GM12878 (cell line): ENCODE data around the gene TEX54. TPM values are rescaled to one million over a fixed set of nuclear protein-coding genes. Genes with fewer than 3 reads are reported as not detected.

ENCODE experiments used
- ATAC-seq: fragments of 200-7000 bp; cut with Tn5 transposase; 3 replicates; pipeline ENCODE4 v1.9.1; 2020; ENCODE audit warnings: mild to moderate bottlenecking, moderate library complexity
- BruUV-seq: library from RNA; stranded (reverse); fragments of 400-500 nt; replicated peaks from 2 replicates; lab custom pipeline; 2021; lab: Mats Ljungman, UMichigan
- CTCF ChIA-PET: fragments of 300-600 bp; sonication (Branson Sonifier 250); formaldehyde crosslinking; extraction: SDS; loops from one replicate; lab custom pipeline; 2021; ENCODE audit warnings: inconsistent platforms; lab: Yijun Ruan, JAX
- POLR2A ChIA-PET: fragments of 350-600 bp; formaldehyde crosslinking; extraction: SDS; loops from one replicate; lab custom pipeline; 2021; ENCODE audit warnings: inconsistent platforms; lab: Charles Lee
- RAD21 ChIA-PET: fragments of 300-600 bp; sonication (Branson Sonifier 250); formaldehyde crosslinking; loops from one replicate; lab custom pipeline; 2023; ENCODE audit warnings: antibody characterized with exemption; ENCODE audit not compliant: unreplicated experiment; lab: Charles Lee
- SMC1A ChIA-PET: fragments of 300-600 bp; sonication (Branson Sonifier 250); formaldehyde crosslinking; loops from one replicate; lab custom pipeline; 2023; ENCODE audit not compliant: unreplicated experiment, uncharacterized antibody; lab: Charles Lee
- DNase-seq: peaks from one replicate; pipeline ENCODE4 v3.0.0-alpha.2; 2011; ENCODE audit warnings: low read depth, low spot score
- FAIRE-seq: peaks from 3 replicates; lab custom pipeline; 2011; peaks lifted over from hg19 to GRCh38; lab: Jason Lieb, UNC
- H2AFZ ChIP-seq: 2 replicates; pipeline ENCODE4 v1.6.0; 2011; ENCODE audit warnings: low read depth, low read length, control low read depth; ENCODE audit not compliant: control insufficient read depth
- H3K27ac ChIP-seq: 2 replicates; pipeline ENCODE4 v1.5.1; 2011; ENCODE audit warnings: control low read depth; ENCODE audit not compliant: control insufficient read depth, insufficient read depth
- H3K27me3 ChIP-seq, 2 experiments: replicated peaks in 1 of 2; 2 replicates each; pipeline versions ENCODE4 v1.6.0 to v1.6.1; 2011; ENCODE audit warnings: low read length in 1 of 2; ENCODE audit not compliant: control insufficient read depth in 2 of 2, insufficient read depth in 2 of 2
- H3K36me3 ChIP-seq, 2 experiments: 2 replicates each; pipeline ENCODE4 v1.5.1; 2011; ENCODE audit warnings: low read length in 1 of 2; ENCODE audit not compliant: control insufficient read depth in 2 of 2, insufficient read depth in 2 of 2
- H3K4me1 ChIP-seq: 2 replicates; pipeline ENCODE4 v1.6.1; 2011; ENCODE audit warnings: mild to moderate bottlenecking, low read length, moderate library complexity, mixed read lengths; ENCODE audit not compliant: control insufficient read depth, insufficient read depth
- H3K4me2 ChIP-seq: 2 replicates; pipeline ENCODE4 v1.6.0; 2011; ENCODE audit warnings: control low read depth; ENCODE audit not compliant: control insufficient read depth, insufficient read depth
- H3K4me3 ChIP-seq: fragments of 200-600 bp; sonication (generic); 2 replicates; pipeline ENCODE4 v1.5.1; 2016
- H3K79me2 ChIP-seq: 2 replicates; pipeline ENCODE4 v1.6.0; 2011; ENCODE audit warnings: low read length; ENCODE audit not compliant: control insufficient read depth, insufficient read depth
- H3K9ac ChIP-seq: 2 replicates; pipeline ENCODE4 v1.8.0; 2011; ENCODE audit warnings: low read length, control low read depth, mixed read lengths; ENCODE audit not compliant: control insufficient read depth, insufficient read depth
- H3K9me3 ChIP-seq: replicated peaks from 3 replicates; pipeline ENCODE4 v1.5.1; 2011; ENCODE audit warnings: mild to moderate bottlenecking, low read length; ENCODE audit not compliant: control insufficient read depth, insufficient read depth
- H4K20me1 ChIP-seq: 2 replicates; pipeline ENCODE4 v1.6.0; 2011; ENCODE audit not compliant: control insufficient read depth, insufficient read depth
- ATF7 ChIP-seq: fragments of 450-650 bp; IDR thresholded peaks from 2 replicates; pipeline ENCODE4 v1.6.1; 2016; ENCODE audit warnings: low read depth, mild to moderate bottlenecking
- BACH1 ChIP-seq: fragments of 450-650 bp; IDR thresholded peaks from 2 replicates; pipeline ENCODE4 v1.6.1; 2017; ENCODE audit warnings: mild to moderate bottlenecking, borderline replicate concordance
- CREB1 ChIP-seq: IDR thresholded peaks from 2 replicates; pipeline ENCODE4 v1.6.1; 2012; ENCODE audit warnings: low read depth, mild to moderate bottlenecking, inconsistent platforms
- CREM ChIP-seq: IDR thresholded peaks from 2 replicates; pipeline ENCODE4 v1.6.1; 2014; ENCODE audit warnings: antibody characterized with exemption, low read depth
- DPF2 ChIP-seq: fragments of 450-650 bp; IDR thresholded peaks from 2 replicates; pipeline ENCODE4 v1.6.1; 2017; ENCODE audit warnings: mild to moderate bottlenecking
- ESRRA ChIP-seq: IDR thresholded peaks from 2 replicates; pipeline ENCODE4 v1.6.1; 2012; ENCODE audit warnings: mild to moderate bottlenecking, low read length, improper control_type of control experiment
- GABPA ChIP-seq: IDR thresholded peaks from 2 replicates; pipeline ENCODE4 v1.6.1; 2014; ENCODE audit warnings: antibody characterized with exemption, low read depth, mild to moderate bottlenecking, inconsistent platforms
- HCFC1 ChIP-seq: fragments of 150-350 bp; IDR thresholded peaks from 2 replicates; pipeline ENCODE4 v1.6.1; 2014; ENCODE audit warnings: low read length
- HDAC2 ChIP-seq: fragments of 200-600 bp; sonication (generic); IDR thresholded peaks from 2 replicates; pipeline ENCODE4 v1.6.1; 2017
- MTA2 ChIP-seq: fragments of 450-650 bp; IDR thresholded peaks from 2 replicates; pipeline ENCODE4 v1.6.1; 2016; ENCODE audit warnings: low read depth, mild to moderate bottlenecking, moderate library complexity
- NRF1 ChIP-seq: conservative IDR thresholded peaks from 2 replicates; pipeline ENCODE4 v1.6.1; 2011; ENCODE audit warnings: mild to moderate bottlenecking, low read depth, low read length, improper control_type of control experiment
- RAD51 ChIP-seq: fragments of 450-650 bp; IDR thresholded peaks from 2 replicates; pipeline ENCODE4 v1.6.1; 2016; ENCODE audit warnings: moderate library complexity, mild to moderate bottlenecking, inconsistent platforms
- RCOR1 ChIP-seq: conservative IDR thresholded peaks from 2 replicates; pipeline ENCODE4 v1.6.1; 2012; ENCODE audit warnings: low read depth, low read length, improper control_type of control experiment
- TBL1XR1 ChIP-seq: IDR thresholded peaks from 2 replicates; pipeline ENCODE4 v1.6.1; 2012; ENCODE audit warnings: low read depth, low read length, improper control_type of control experiment
- TCF3 ChIP-seq: IDR thresholded peaks from 2 replicates; pipeline ENCODE4 v1.6.1; 2012; ENCODE audit warnings: low read depth, mild to moderate bottlenecking, low read length, borderline replicate concordance; ENCODE audit not compliant: insufficient read depth
- ZNF207 ChIP-seq: fragments of 450-650 bp; IDR thresholded peaks from 2 replicates; pipeline ENCODE4 v1.6.1; 2014; ENCODE audit warnings: antibody characterized with exemption, mild to moderate bottlenecking, borderline replicate concordance
- ZZZ3 ChIP-seq: IDR thresholded peaks from 2 replicates; pipeline ENCODE4 v1.6.1; 2011; ENCODE audit warnings: low read depth; ENCODE audit not compliant: control insufficient read depth, insufficient read length
- WGBS: methylation state at CpG from one replicate; pipeline ENCODE4 v1.1.6; 2016; ENCODE audit warnings: low lambda C conversion rate; ENCODE audit not compliant: insufficient replicate concordance, insufficient coverage; ENCODE audit errors: missing lambda C conversion rate; 5-methylcytosine and 5-hydroxymethylcytosine counted together
- in situ Hi-C: fragments of 300-500 bp; cut with MboI; formaldehyde crosslinking; loops from 9 replicates; pipeline ENCODE4 v1.14.3; 2018; ENCODE audit warnings: mixed read lengths
- intact Hi-C: fragments of 100-400 bp; cut with micrococcal nuclease; formaldehyde crosslinking; loops from one replicate; pipeline ENCODE4 v1.14.2; 2022; ENCODE audit not compliant: unreplicated experiment
- polyA plus RNA-seq, 11 experiments: library from polyadenylated mRNA; depleted of rRNA in 4 of 11; unstranded in 6 of 11; stranded (reverse) in 5 of 11; fragments of >200 nt; fragmentation: Nextera tagmentation in 4 of 11; fragmentation: Illumina TruSeq in 1 of 11; extraction: Ambion mirVana in 4 of 11; extraction: Trizol in 1 of 11; gene quantifications; 1 replicate in 1 of 11; 2 replicates in 10 of 11; pipeline versions ENCODE4 v1.2.1 to v1.2.3, GENCODE V29; 2011 to 2016; ENCODE audit warnings: inconsistent platforms in 2 of 11, missing spikeins in 2 of 11, low read depth in 1 of 11
- total RNA-seq, 4 experiments: library from RNA; depleted of rRNA in 3 of 4; stranded (reverse); fragments of >200 nt in 3 of 4; fragmentation: Illumina TruSeq in 1 of 4; extraction: Trizol in 1 of 4; gene quantifications; 2 replicates each; pipeline versions ENCODE4 v1.2.1 to v1.2.3, GENCODE V29; 2013 to 2021
- TF ChIP-seq, protein P1 (sequence below): fragments of 450-650 bp; IDR thresholded peaks from 2 replicates; pipeline ENCODE4 v1.6.1; 2018; ENCODE audit warnings: borderline replicate concordance, mild to moderate bottlenecking; ENCODE audit not compliant: partially characterized antibody
- TF ChIP-seq, protein P2 (sequence below): fragments of 450-650 bp; IDR thresholded peaks from 2 replicates; pipeline ENCODE4 v1.6.1; 2017; ENCODE audit warnings: mild to moderate bottlenecking, moderate library complexity

TEX54 gene
- total and polyA plus RNA-seq, 10 of the 15 experiments (the other 5 are each of a cell fraction or from before 2014, with no cell fraction given): 0.38 to 0.68 (median 0.51) TPM; not detected in 7

DNA sequence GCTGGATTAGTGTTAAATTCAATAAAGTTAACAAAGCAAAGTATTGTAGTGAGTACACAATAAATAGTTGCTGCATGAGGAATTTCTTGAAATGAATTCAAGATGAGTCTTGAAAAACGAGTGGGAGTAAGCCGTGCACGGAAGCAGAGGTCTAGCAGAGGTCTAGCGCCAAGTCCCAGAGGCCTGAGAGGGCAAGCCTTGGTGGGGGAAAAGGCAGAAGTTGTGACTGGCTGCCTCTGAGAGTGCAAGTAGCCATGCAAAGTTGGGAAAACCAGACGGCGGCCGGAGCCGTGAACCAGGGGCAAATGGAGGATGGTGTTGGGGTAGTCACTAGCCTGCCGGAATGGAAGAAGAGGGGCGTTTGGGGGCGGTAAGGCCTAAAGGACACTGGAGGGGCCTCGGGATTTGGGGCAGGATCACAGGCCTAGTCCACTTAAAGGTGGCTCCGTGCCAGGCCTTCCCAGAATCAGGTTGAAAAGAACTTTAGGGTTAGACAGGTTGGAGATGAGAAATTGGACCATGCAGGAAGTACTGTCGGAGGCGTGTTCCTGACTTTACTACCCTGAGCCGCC is 47.7 kb upstream of the TEX54 start:
- Histone ChIP-seq H3K27ac (peak overlapping the region; percentile 95), H2AFZ (peak overlapping the region; percentile 45), H3K4me1 (peaks cover 15% of the 10 kb centered on the region), H3K36me3 (peaks cover 18 to 23% of the 10 kb centered on the region in 2 experiments), H3K79me2 (peaks cover 47% of the 10 kb centered on the region), H3K4me3 (peak overlapping the region; percentile 91), H3K4me2 (peak overlapping the region; percentile 78), H3K9ac (peak overlapping the region; percentile 96; the same call in 1 of the 2 replicates), H4K20me1 (no peaks in the 10 kb centered on the region), H3K9me3 (no peaks in the 10 kb centered on the region), H3K27me3 (no peaks in the 10 kb centered on the region)
- ChIA-PET POLR2A (interaction anchor here (0.5 to 4.4 kb wide), 7 partner anchors 25 to 378 kb away, joined by 3 to 41 read pairs (median 6); partner anchors contain the start of genes HNRNPUL2, POLR2G, TAF6L and TMEM179B), CTCF (interaction anchor here (0.5 to 5.7 kb wide), 11 partner anchors 10 to 289 kb away, joined by 3 to 38 read pairs (median 3); partner anchors contain the start of genes TMEM179B and TUT1), RAD21 (interaction anchor here (0.7 to 2.8 kb wide), 7 partner anchors 17 to 289 kb away, joined by 3 to 18 read pairs (median 6); partner anchors contain the start of genes C11orf98, CSKMT, TUT1 and ZBTB3), SMC1A (interaction anchor here (0.8 to 2.0 kb wide), 5 partner anchors 18 to 153 kb away, joined by 3 to 8 read pairs (median 3); partner anchors contain the start of genes HNRNPUL2 and TTC9C)
- 1% methylated on average over 16 of the region's 16 CpGs for WGBS
- intact Hi-C loops: loop anchor here (2.0 to 5.0 kb wide), 2 partner anchors 40 to 93 kb away; partner anchors contain the start of gene TMEM179B
- peak; percentile 41 for ATAC-seq
- in situ Hi-C loops: no loop called here
- DNase-seq: no peak
- peak; percentile 65 for FAIRE-seq
- BruUV-seq: no TSS peak
- no peak for TF ChIP-seq NRF1
- no peak for TF ChIP-seq TBL1XR1
- 0 out of 2 replicates have a peak, but pooled peaks have one; percentile 7 for TF ChIP-seq BACH1
- TF ChIP-seq CREM: no peak
- TF ChIP-seq DPF2: no peak
- no peak for TF ChIP-seq GABPA
- no peak for TF ChIP-seq HDAC2
- TF ChIP-seq HCFC1: no peak
- no peak for TF ChIP-seq TCF3
- TF ChIP-seq ESRRA: no peak
- TF ChIP-seq MTA2: 0 out of 2 replicates have a peak, but pooled peaks have one; percentile 30
- peak; percentile 12; the same call in 1 of the 2 replicates for TF ChIP-seq CREB1
- TF ChIP-seq RCOR1: no peak
- TF ChIP-seq, protein P1, sequence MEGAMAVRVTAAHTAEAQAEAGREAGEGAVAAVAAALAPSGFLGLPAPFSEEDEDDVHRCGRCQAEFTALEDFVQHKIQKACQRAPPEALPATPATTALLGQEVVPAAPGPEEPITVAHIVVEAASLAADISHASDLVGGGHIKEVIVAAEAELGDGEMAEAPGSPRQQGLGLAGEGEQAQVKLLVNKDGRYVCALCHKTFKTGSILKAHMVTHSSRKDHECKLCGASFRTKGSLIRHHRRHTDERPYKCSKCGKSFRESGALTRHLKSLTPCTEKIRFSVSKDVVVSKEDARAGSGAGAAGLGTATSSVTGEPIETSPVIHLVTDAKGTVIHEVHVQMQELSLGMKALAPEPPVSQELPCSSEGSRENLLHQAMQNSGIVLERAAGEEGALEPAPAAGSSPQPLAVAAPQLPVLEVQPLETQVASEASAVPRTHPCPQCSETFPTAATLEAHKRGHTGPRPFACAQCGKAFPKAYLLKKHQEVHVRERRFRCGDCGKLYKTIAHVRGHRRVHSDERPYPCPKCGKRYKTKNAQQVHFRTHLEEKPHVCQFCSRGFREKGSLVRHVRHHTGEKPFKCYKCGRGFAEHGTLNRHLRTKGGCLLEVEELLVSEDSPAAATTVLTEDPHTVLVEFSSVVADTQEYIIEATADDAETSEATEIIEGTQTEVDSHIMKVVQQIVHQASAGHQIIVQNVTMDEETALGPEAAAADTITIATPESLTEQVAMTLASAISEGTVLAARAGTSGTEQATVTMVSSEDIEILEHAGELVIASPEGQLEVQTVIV: peak; percentile 27
- TF ChIP-seq, protein P2, sequence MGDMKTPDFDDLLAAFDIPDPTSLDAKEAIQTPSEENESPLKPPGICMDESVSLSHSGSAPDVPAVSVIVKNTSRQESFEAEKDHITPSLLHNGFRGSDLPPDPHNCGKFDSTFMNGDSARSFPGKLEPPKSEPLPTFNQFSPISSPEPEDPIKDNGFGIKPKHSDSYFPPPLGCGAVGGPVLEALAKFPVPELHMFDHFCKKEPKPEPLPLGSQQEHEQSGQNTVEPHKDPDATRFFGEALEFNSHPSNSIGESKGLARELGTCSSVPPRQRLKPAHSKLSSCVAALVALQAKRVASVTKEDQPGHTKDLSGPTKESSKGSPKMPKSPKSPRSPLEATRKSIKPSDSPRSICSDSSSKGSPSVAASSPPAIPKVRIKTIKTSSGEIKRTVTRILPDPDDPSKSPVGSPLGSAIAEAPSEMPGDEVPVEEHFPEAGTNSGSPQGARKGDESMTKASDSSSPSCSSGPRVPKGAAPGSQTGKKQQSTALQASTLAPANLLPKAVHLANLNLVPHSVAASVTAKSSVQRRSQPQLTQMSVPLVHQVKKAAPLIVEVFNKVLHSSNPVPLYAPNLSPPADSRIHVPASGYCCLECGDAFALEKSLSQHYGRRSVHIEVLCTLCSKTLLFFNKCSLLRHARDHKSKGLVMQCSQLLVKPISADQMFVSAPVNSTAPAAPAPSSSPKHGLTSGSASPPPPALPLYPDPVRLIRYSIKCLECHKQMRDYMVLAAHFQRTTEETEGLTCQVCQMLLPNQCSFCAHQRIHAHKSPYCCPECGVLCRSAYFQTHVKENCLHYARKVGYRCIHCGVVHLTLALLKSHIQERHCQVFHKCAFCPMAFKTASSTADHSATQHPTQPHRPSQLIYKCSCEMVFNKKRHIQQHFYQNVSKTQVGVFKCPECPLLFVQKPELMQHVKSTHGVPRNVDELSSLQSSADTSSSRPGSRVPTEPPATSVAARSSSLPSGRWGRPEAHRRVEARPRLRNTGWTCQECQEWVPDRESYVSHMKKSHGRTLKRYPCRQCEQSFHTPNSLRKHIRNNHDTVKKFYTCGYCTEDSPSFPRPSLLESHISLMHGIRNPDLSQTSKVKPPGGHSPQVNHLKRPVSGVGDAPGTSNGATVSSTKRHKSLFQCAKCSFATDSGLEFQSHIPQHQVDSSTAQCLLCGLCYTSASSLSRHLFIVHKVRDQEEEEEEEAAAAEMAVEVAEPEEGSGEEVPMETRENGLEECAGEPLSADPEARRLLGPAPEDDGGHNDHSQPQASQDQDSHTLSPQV: no peak
- no peak for TF ChIP-seq ZNF207
- TF ChIP-seq ATF7: no peak; the same call in none of the 2 replicates
- no peak for TF ChIP-seq RAD51
- no peak for TF ChIP-seq ZZZ3
